Measurements from ENCODE around the gene PHYHIPL.
"Not testable (repeated sequence)": the region's sequence is repeated elsewhere in the genome, so short reads cannot be mapped to it uniquely, and the experiment has no call there.

Gene PHYHIPL

GRCh38 chr10:59206204-59206720, 29.8 kb downstream of the PHYHIPL start:
- DNase-seq (ENCODE audit: low spot score): no peak

GRCh38 chr10:59212301-59212798, 35.9 kb downstream of the PHYHIPL start:
- no peak for DNase-seq (ENCODE audit: low spot score)

GRCh38 chr10:59214160-59214559, 37.7 kb downstream of the PHYHIPL start:
- no peak for DNase-seq (ENCODE audit: low spot score)

- DNase-seq (ENCODE audit: low spot score): no peak
Observed at GRCh38 chr10:59216178-59216869, 39.9 kb downstream of the PHYHIPL start.

GRCh38 chr10:59222788-59223187, 46.3 kb downstream of the PHYHIPL start:
- no peak for DNase-seq (ENCODE audit: low spot score)

- DNase-seq (ENCODE audit: low spot score): not testable (repeated sequence)
Observed at GRCh38 chr10:59223597-59223996, 47.2 kb downstream of the PHYHIPL start.

GRCh38 chr10:59225211-59225610, 48.8 kb downstream of the PHYHIPL start:
- no peak for DNase-seq (ENCODE audit: low spot score)

- DNase-seq (ENCODE audit: low spot score): no peak
Observed at GRCh38 chr10:59227136-59227673, 50.8 kb downstream of the PHYHIPL start.

- no peak for DNase-seq (ENCODE audit: low spot score)
Observed at GRCh38 chr10:59229441-59229840, 53.0 kb downstream of the PHYHIPL start.

- DNase-seq (ENCODE audit: low spot score): no peak
Observed at GRCh38 chr10:59234194-59234593, 57.8 kb downstream of the PHYHIPL start.

GRCh38 chr10:59234816-59235429, 58.5 kb downstream of the PHYHIPL start:
- no peak for DNase-seq (ENCODE audit: low spot score)

GRCh38 chr10:59236064-59236697, 59.7 kb downstream of the PHYHIPL start:
- DNase-seq (ENCODE audit: low spot score): no peak

GRCh38 chr10:59237775-59238174, 61.3 kb downstream of the PHYHIPL start:
- no peak for DNase-seq (ENCODE audit: low spot score)

- DNase-seq (ENCODE audit: low spot score): not testable (repeated sequence)
Observed at GRCh38 chr10:59239108-59239507, 62.7 kb downstream of the PHYHIPL start.

- DNase-seq (ENCODE audit: low spot score): no peak
Observed at GRCh38 chr10:59240582-59241183, 64.2 kb downstream of the PHYHIPL start.

- DNase-seq (ENCODE audit: low spot score): no peak
Observed at GRCh38 chr10:59242057-59242456, 65.6 kb downstream of the PHYHIPL start.

GRCh38 chr10:59242991-59243390, 66.5 kb downstream of the PHYHIPL start:
- DNase-seq (ENCODE audit: low spot score): no peak

GRCh38 chr10:59243611-59244195, 67.3 kb downstream of the PHYHIPL start:
- DNase-seq (ENCODE audit: low spot score): no peak

GRCh38 chr10:59244871-59245270, 68.4 kb downstream of the PHYHIPL start:
- DNase-seq (ENCODE audit: low spot score): no peak

- no peak for DNase-seq (ENCODE audit: low spot score)
Observed at GRCh38 chr10:59245686-59246085, 69.2 kb downstream of the PHYHIPL start.

GRCh38 chr10:59252491-59252890, 76.0 kb downstream of the PHYHIPL start:
- no peak for DNase-seq (ENCODE audit: low spot score)

GRCh38 chr10:59255463-59255862, 79.0 kb downstream of the PHYHIPL start:
- no peak for DNase-seq (ENCODE audit: low spot score)

Measured in HuH-7.5 (cell line).